ENCODE results near the gene DACT3.

DNA sequence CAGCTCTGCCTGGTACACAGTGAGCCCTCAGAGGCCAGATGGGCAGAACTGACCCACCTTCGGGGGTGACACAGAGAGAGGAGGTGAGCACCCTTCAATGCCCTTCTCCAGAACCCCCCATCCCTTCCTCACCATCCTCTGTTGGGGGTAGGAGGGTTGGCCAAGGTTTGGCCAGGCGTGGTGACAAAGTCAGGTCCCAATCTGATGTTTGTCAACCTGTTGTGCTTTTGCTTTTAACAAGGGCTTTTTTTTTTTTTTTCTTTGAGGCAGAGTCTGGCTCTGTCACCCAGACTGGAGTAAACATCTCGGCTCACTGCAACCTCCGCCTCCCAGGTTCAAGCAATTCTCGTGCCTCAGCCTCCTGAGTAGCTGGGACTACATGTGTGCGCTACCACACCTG, 43.4 kb downstream of the DACT3 start:
- TF ChIP-seq CTCF (IDR thresholded peaks at IDR 0.05) = no peak
- TF ChIP-seq POLR2A (IDR thresholded peaks at IDR 0.05) = no peak
- TF ChIP-seq POLR2AphosphoS5 (IDR thresholded peaks at IDR 0.05) = no peak

Data from stomach (tissue), 4 donors.